IMR-90 (cell line): Measurements from ENCODE around the gene EEF2K. TPM values are rescaled to one million over a fixed set of nuclear protein-coding genes. Genes with fewer than 3 reads are reported as not detected.

Experiments
- ATAC-seq: fragments of 200-7000 bp; cut with Tn5 transposase; 2 replicates; pipeline ENCODE4 v1.9.1; 2020; ENCODE audit warnings: low read depth, mild to moderate bottlenecking, moderate library complexity
- BruUV-seq: library from RNA; stranded (reverse); fragments of 400-500 nt; replicated peaks from 2 replicates; lab custom pipeline; 2021; lab: Mats Ljungman, UMichigan
- CTCF ChIA-PET: fragments of 300-600 bp; formaldehyde crosslinking; extraction: SDS; loops from one replicate; lab custom pipeline; 2021; ENCODE audit warnings: antibody characterized with exemption; lab: Yijun Ruan, JAX
- POLR2A ChIA-PET: fragments of 300-600 bp; sonication (Branson Sonifier 250); formaldehyde crosslinking; loops from one replicate; lab custom pipeline; 2022; ENCODE audit warnings: antibody characterized with exemption; ENCODE audit not compliant: unreplicated experiment; lab: Charles Lee
- DNase-seq: peaks from one replicate; pipeline ENCODE4 v3.0.0; 2013
- H2AFZ ChIP-seq: replicated peaks from 2 replicates; pipeline ENCODE3; 2013; ENCODE audit warnings: low read length, mild to moderate bottlenecking; ENCODE audit not compliant: poor library complexity
- H2AK5ac ChIP-seq: 2 replicates; pipeline ENCODE4 v1.6.1; 2013; ENCODE audit warnings: low read depth, low read length, inconsistent platforms
- H2AK9ac ChIP-seq: replicated peaks from 2 replicates; pipeline ENCODE3; 2013; ENCODE audit warnings: mild to moderate bottlenecking, low read depth, low read length, moderate library complexity; ENCODE audit not compliant: poor library complexity
- H2BK120ac ChIP-seq: 2 replicates; pipeline ENCODE4 v1.6.1; 2013; ENCODE audit warnings: low read depth, low read length, inconsistent platforms
- H2BK15ac ChIP-seq: 3 replicates; pipeline ENCODE4 v1.6.1; 2013; ENCODE audit warnings: low read depth, low read length, inconsistent platforms
- H2BK20ac ChIP-seq: 2 replicates; pipeline ENCODE4 v1.6.1; 2013; ENCODE audit warnings: low read depth, mild to moderate bottlenecking, inconsistent platforms, low read length, moderate library complexity
- H2BK5ac ChIP-seq: 2 replicates; pipeline ENCODE4 v1.6.1; 2013; ENCODE audit warnings: mild to moderate bottlenecking, low read depth, low read length, inconsistent platforms; ENCODE audit not compliant: poor library complexity, severe bottlenecking
- H3K14ac ChIP-seq: replicated peaks from 2 replicates; pipeline ENCODE4 v1.6.1; 2013; ENCODE audit warnings: low read depth, low read length, inconsistent platforms
- H3K18ac ChIP-seq: 2 replicates; pipeline ENCODE4 v1.6.1; 2013; ENCODE audit warnings: low read depth, low read length, control low read depth
- H3K23ac ChIP-seq: 2 replicates; pipeline ENCODE4 v1.6.1; 2013; ENCODE audit warnings: low read depth, low read length, inconsistent platforms
- H3K27ac ChIP-seq: 2 replicates; pipeline ENCODE4 v1.5.1; 2013; ENCODE audit warnings: mild to moderate bottlenecking, control low read depth, low read length; ENCODE audit not compliant: insufficient read depth
- H3K27me3 ChIP-seq: 2 replicates; pipeline ENCODE4 v1.6.1; 2013; ENCODE audit warnings: low read length; ENCODE audit not compliant: control insufficient read depth, insufficient read depth
- H3K36me3 ChIP-seq: 2 replicates; pipeline ENCODE4 v1.6.1; 2013; ENCODE audit warnings: low read length, mixed read lengths; ENCODE audit not compliant: control insufficient read depth, insufficient read depth
- H3K4ac ChIP-seq: 2 replicates; pipeline ENCODE4 v1.6.1; 2013; ENCODE audit warnings: low read depth, low read length, inconsistent platforms
- H3K4me1 ChIP-seq: 2 replicates; pipeline ENCODE4 v1.6.1; 2013; ENCODE audit warnings: low read length, mixed read lengths; ENCODE audit not compliant: control insufficient read depth, insufficient read depth
- H3K4me2 ChIP-seq: 2 replicates; pipeline ENCODE4 v1.6.1; 2013; ENCODE audit warnings: low read depth, mild to moderate bottlenecking, control low read depth, low read length, moderate library complexity
- H3K4me3 ChIP-seq: 2 replicates; pipeline ENCODE4 v1.5.1; 2013; ENCODE audit warnings: low read depth, mild to moderate bottlenecking, control low read depth, low read length, moderate library complexity; ENCODE audit not compliant: insufficient read depth
- H3K56ac ChIP-seq: 2 replicates; pipeline ENCODE4 v1.6.1; 2013; ENCODE audit warnings: low read length, inconsistent platforms; ENCODE audit not compliant: insufficient read depth; ENCODE audit errors: extremely low read depth
- H3K79me1 ChIP-seq, 2 experiments: 2 replicates each; pipeline ENCODE4 v1.6.1; 2013; ENCODE audit warnings: low read length in 2 of 2, inconsistent platforms in 1 of 2, low read depth in 1 of 2
- H3K9ac ChIP-seq: 2 replicates; pipeline ENCODE4 v1.6.1; 2013; ENCODE audit warnings: low read depth, low read length, control low read depth
- H3K9me1 ChIP-seq: 2 replicates; pipeline ENCODE4 v1.6.1; 2013; ENCODE audit warnings: low read length, inconsistent platforms; ENCODE audit not compliant: insufficient read depth
- H3K9me3 ChIP-seq: 2 replicates; pipeline ENCODE4 v1.6.1; 2013; ENCODE audit warnings: low read length; ENCODE audit not compliant: control insufficient read depth, insufficient read depth
- H4K20me1 ChIP-seq: 2 replicates; pipeline ENCODE4 v1.6.1; 2013; ENCODE audit warnings: low read length, inconsistent platforms; ENCODE audit not compliant: insufficient read depth
- H4K5ac ChIP-seq: 2 replicates; pipeline ENCODE4 v1.6.1; 2013; ENCODE audit warnings: mild to moderate bottlenecking, low read depth, low read length, control low read depth
- H4K8ac ChIP-seq, 2 experiments: 2 replicates each; pipeline ENCODE4 v1.6.1; 2013; ENCODE audit warnings: low read depth in 2 of 2, low read length in 2 of 2, control low read depth in 1 of 2, inconsistent platforms in 1 of 2
- H4K91ac ChIP-seq: 2 replicates; pipeline ENCODE4 v1.6.1; 2013; ENCODE audit warnings: low read depth, low read length, inconsistent platforms; ENCODE audit not compliant: insufficient read depth
- BHLHE40 ChIP-seq: fragments of 150-350 bp; IDR thresholded peaks from 2 replicates; pipeline ENCODE4 v1.6.1; 2016; ENCODE audit warnings: mild to moderate bottlenecking, low read depth, low read length
- CEBPB ChIP-seq: IDR thresholded peaks from 2 replicates; pipeline ENCODE4 v1.6.1; 2012; ENCODE audit warnings: low read depth, low read length, improper control_type of control experiment
- CTCF ChIP-seq: conservative IDR thresholded peaks from 2 replicates; pipeline ENCODE4 v1.5.1; 2012; ENCODE audit warnings: mild to moderate bottlenecking, low read depth, low read length, improper control_type of control experiment
- ELK1 ChIP-seq: fragments of 150-350 bp; IDR thresholded peaks from 2 replicates; pipeline ENCODE4 v1.6.1; 2016; ENCODE audit warnings: low read depth, mild to moderate bottlenecking, low read length, moderate library complexity, borderline replicate concordance
- MAZ ChIP-seq: IDR thresholded peaks from 2 replicates; pipeline ENCODE4 v1.6.1; 2012; ENCODE audit warnings: low read depth, mild to moderate bottlenecking, low read length, improper control_type of control experiment, moderate library complexity, borderline replicate concordance
- MXI1 ChIP-seq: IDR thresholded peaks from 2 replicates; pipeline ENCODE4 v1.6.1; 2012; ENCODE audit warnings: low read depth, mild to moderate bottlenecking, low read length, moderate library complexity, borderline replicate concordance
- NFE2L2 ChIP-seq: fragments of 150-350 bp; IDR thresholded peaks from 2 replicates; pipeline ENCODE4 v1.6.1; 2016; ENCODE audit warnings: low read depth, mild to moderate bottlenecking, low read length
- RCOR1 ChIP-seq: IDR thresholded peaks from 2 replicates; pipeline ENCODE4 v1.6.1; 2012; ENCODE audit warnings: mild to moderate bottlenecking, low read length, improper control_type of control experiment; ENCODE audit not compliant: insufficient replicate concordance
- RFX5 ChIP-seq: IDR thresholded peaks from 2 replicates; pipeline ENCODE4 v1.8.0; 2012; ENCODE audit warnings: low read depth, mild to moderate bottlenecking, low read length, moderate library complexity
- SMC3 ChIP-seq: fragments of 150-350 bp; IDR thresholded peaks from 2 replicates; pipeline ENCODE4 v1.6.1; 2016; ENCODE audit warnings: low read depth, mild to moderate bottlenecking, antibody characterized with exemption, low read length, moderate library complexity
- WGBS, 2 experiments: methylation state at CpG; one replicate each; pipeline versions ENCODE4 v1.1.5 to v1.1.7; 2013; ENCODE audit warnings: missing lambda C conversion rate in 2 of 2; ENCODE audit not compliant: insufficient read length in 1 of 2; ENCODE audit errors: extremely low coverage in 2 of 2; 5-methylcytosine and 5-hydroxymethylcytosine counted together
- dilution Hi-C: fragments of 300-500 bp; cut with HindIII; formaldehyde crosslinking; loops from one replicate; pipeline ENCODE4 v1.14.3; 2018; ENCODE audit warnings: low sequenced_read_pairs; ENCODE audit not compliant: unreplicated experiment
- in situ Hi-C: fragments of 300-500 bp; cut with MboI; formaldehyde crosslinking; loops from 3 replicates; pipeline ENCODE4 v1.14.3; 2019; ENCODE audit warnings: low sequenced_read_pairs, inconsistent platforms, mixed read lengths
- intact Hi-C: fragments of 100-400 bp; cut with micrococcal nuclease; formaldehyde crosslinking; loops from 2 replicates; pipeline ENCODE4 v1.10.0; 2022
- polyA plus RNA-seq, 3 experiments: library from polyadenylated mRNA; depleted of rRNA; stranded (reverse); fragments of >200 nt; gene quantifications; 2 replicates each; pipeline ENCODE4 v1.2.3, GENCODE V29; 2012; ENCODE audit warnings: low replicate concordance in 1 of 3
- total RNA-seq: library from RNA; depleted of rRNA; stranded (reverse); fragments of >200 nt; gene quantifications from 2 replicates; pipeline ENCODE4 v1.2.3, GENCODE V29; 2012

Gene EEF2K
- total and polyA plus RNA-seq, 2 of the 4 experiments (the other 2 are of a cell fraction) = 9.7 to 16.5 TPM

GRCh38 chr16:22272870-22273650, 67.0 kb downstream of the EEF2K start:
- CTCF ChIA-PET = no interaction called here
- dilution Hi-C loops = no loop called here
- no peak for TF ChIP-seq ELK1
- no peak for TF ChIP-seq CTCF
- no peak for TF ChIP-seq RCOR1
- no peak for TF ChIP-seq MAZ
- no peak for TF ChIP-seq BHLHE40
- TF ChIP-seq SMC3 = no peak
- TF ChIP-seq MXI1 = no peak
- no peak for TF ChIP-seq NFE2L2
- no peak for TF ChIP-seq RFX5
- TF ChIP-seq CEBPB = no peak

More at GRCh38 chr16:22272870-22273650, 67.0 kb downstream of the EEF2K start:
- H4K20me1 ChIP-seq = no peaks in the 10 kb centered on the region
- ATAC-seq (peak; percentile 62), DNase-seq (peak; percentile 31)
- no peak overlapping the region for H2AK5ac ChIP-seq
- WGBS, 2 experiments = 100% methylated on average over 1 of the region's 8 CpGs; no CpG with 5 or more reads in 1 of the 2 experiments
- no peaks in the 10 kb centered on the region for H3K79me1 ChIP-seq
- H3K27me3 ChIP-seq = no peaks in the 10 kb centered on the region
- H2BK15ac ChIP-seq = no peak overlapping the region
- no peak overlapping the region for H2BK120ac ChIP-seq
- BruUV-seq = no TSS peak
- no peak overlapping the region for H4K91ac ChIP-seq
- no peak overlapping the region for H3K18ac ChIP-seq
- no peak overlapping the region for H2AFZ ChIP-seq
- no peak overlapping the region for H3K4me2 ChIP-seq
- no peak overlapping the region for H2BK20ac ChIP-seq
- no peak overlapping the region for H3K14ac ChIP-seq
- H3K56ac ChIP-seq = no peak overlapping the region
- no peak overlapping the region for H2BK5ac ChIP-seq
- no peaks in the 10 kb centered on the region for H3K9me1 ChIP-seq
- no peak overlapping the region for H4K5ac ChIP-seq
- H3K9me3 ChIP-seq = no peaks in the 10 kb centered on the region
- no peak overlapping the region for H3K9ac ChIP-seq
- POLR2A ChIA-PET = no interaction called here
- H3K4me1 ChIP-seq = no peaks in the 10 kb centered on the region; the same call in 1 of the 2 replicates
- H3K4me3 ChIP-seq = no peak overlapping the region
- H3K27ac ChIP-seq = no peak overlapping the region
- no peak overlapping the region for H2AK9ac ChIP-seq
- no peak overlapping the region for H4K8ac ChIP-seq
- H3K36me3 ChIP-seq = peaks cover 47% of the 10 kb centered on the region
- in situ Hi-C loops = no loop called here
- intact Hi-C loops = no loop called here
- no peak overlapping the region for H3K23ac ChIP-seq
- H3K4ac ChIP-seq = no peak overlapping the region
